Peyer's patch (tissue), 4 donors: ENCODE results near the gene LRP2BP.

Source experiments
- CTCF ChIP-seq, 6 experiments: fragments of 450-650 bp in 4 of 6; fragments of 200-600 bp in 2 of 6; sonication (generic) in 1 of 6; IDR thresholded peaks; one replicate each; pipeline ENCODE4 v1.5.1; 2017 to 2019; ENCODE audit warnings: antibody characterized with exemption in 6 of 6, mild to moderate bottlenecking in 3 of 6, moderate library complexity in 1 of 6
- POLR2A ChIP-seq, 2 donors: fragments of 450-650 bp; IDR thresholded peaks; one replicate each; pipeline ENCODE4 v1.5.1; 2017; ENCODE audit warnings: antibody characterized with exemption in 2 of 2, mild to moderate bottlenecking in 2 of 2, moderate library complexity in 2 of 2

GRCh38 chr4:185395238-185395955, at the start of gene LRP2BP:
- TF ChIP-seq CTCF (IDR thresholded peaks at IDR 0.05) (no peak), POLR2A (IDR thresholded peaks at IDR 0.05) (no peak)
